Smooth muscle cell (in vitro differentiated cells): ENCODE data around the gene HPS6. TPM values are rescaled to one million over a fixed set of nuclear protein-coding genes. Genes with fewer than 3 reads are reported as not detected.

ENCODE experiments used
- DNase-seq: peaks from one replicate; lab custom pipeline; 2025; ENCODE audit not compliant: unreplicated experiment; lab: John Stamatoyannopoulos, UW
- H2AFZ ChIP-seq: fragments of 200-600 bp; sonication (generic); 2 replicates; pipeline ENCODE4 v1.6.0; 2016; ENCODE audit warnings: antibody characterized with exemption, low read depth, mild to moderate bottlenecking
- H3F3A ChIP-seq: fragments of 200-600 bp; sonication (generic); 2 replicates; pipeline ENCODE4 v1.6.0; 2017; ENCODE audit warnings: antibody characterized with exemption, low read depth
- H3K27ac ChIP-seq: fragments of 200-600 bp; sonication (generic); 2 replicates; pipeline ENCODE4 v1.5.1; 2016; ENCODE audit warnings: low read depth, mild to moderate bottlenecking
- H3K27me3 ChIP-seq: fragments of 200-600 bp; sonication (generic); 2 replicates; pipeline ENCODE4 v1.6.1; 2016; ENCODE audit warnings: low read depth, mild to moderate bottlenecking
- H3K36me3 ChIP-seq: fragments of 200-600 bp; sonication (generic); 2 replicates; pipeline ENCODE4 v1.5.1; 2016; ENCODE audit warnings: low read depth
- H3K4me1 ChIP-seq: fragments of 200-600 bp; sonication (generic); 2 replicates; pipeline ENCODE4 v1.5.1; 2016; ENCODE audit warnings: low read depth
- H3K4me2 ChIP-seq: fragments of 200-600 bp; sonication (generic); 2 replicates; pipeline ENCODE4 v1.6.0; 2016; ENCODE audit warnings: mild to moderate bottlenecking
- H3K4me3 ChIP-seq: fragments of 200-600 bp; sonication (generic); 2 replicates; pipeline ENCODE4 v1.5.1; 2016; ENCODE audit warnings: mild to moderate bottlenecking
- H3K79me2 ChIP-seq: fragments of 200-600 bp; sonication (generic); 2 replicates; pipeline ENCODE4 v1.6.0; 2016; ENCODE audit warnings: low read depth, mild to moderate bottlenecking
- H3K9ac ChIP-seq: fragments of 200-600 bp; sonication (generic); 2 replicates; pipeline ENCODE4 v1.6.0; 2016; ENCODE audit warnings: low read depth
- H3K9me3 ChIP-seq: fragments of 200-600 bp; sonication (generic); replicated peaks from 2 replicates; pipeline ENCODE4 v1.5.1; 2016; ENCODE audit warnings: low read depth
- H4K20me1 ChIP-seq: fragments of 200-600 bp; sonication (generic); 2 replicates; pipeline ENCODE4 v1.6.0; 2016; ENCODE audit warnings: low read depth
- WGBS: methylation state at CpG from one replicate; pipeline ENCODE4 v1.1.7; 2016; ENCODE audit warnings: low lambda C conversion rate; 5-methylcytosine and 5-hydroxymethylcytosine counted together
- polyA plus RNA-seq: library from polyadenylated mRNA; unstranded; fragments of >200 nt; fragmentation: Nextera tagmentation; extraction: Ambion mirVana; gene quantifications from 2 replicates; pipeline ENCODE4 v1.2.1, GENCODE V29; 2016
- total RNA-seq: library from RNA; depleted of rRNA; stranded (reverse); fragments of >200 nt; gene quantifications from 2 replicates; pipeline ENCODE4 v1.2.3, GENCODE V29; 2014
- TF ChIP-seq, protein P1 (sequence below): fragments of 200-600 bp; sonication (generic); IDR thresholded peaks from 2 replicates; pipeline ENCODE4 v1.5.1; 2017; ENCODE audit warnings: borderline replicate concordance, mild to moderate bottlenecking, antibody characterized with exemption; ENCODE audit not compliant: insufficient read depth, poor library complexity, severe bottlenecking

Gene HPS6
- total and polyA plus RNA-seq, 2 experiments from 2014 or later = 11.9 to 14.3 TPM

DNA sequence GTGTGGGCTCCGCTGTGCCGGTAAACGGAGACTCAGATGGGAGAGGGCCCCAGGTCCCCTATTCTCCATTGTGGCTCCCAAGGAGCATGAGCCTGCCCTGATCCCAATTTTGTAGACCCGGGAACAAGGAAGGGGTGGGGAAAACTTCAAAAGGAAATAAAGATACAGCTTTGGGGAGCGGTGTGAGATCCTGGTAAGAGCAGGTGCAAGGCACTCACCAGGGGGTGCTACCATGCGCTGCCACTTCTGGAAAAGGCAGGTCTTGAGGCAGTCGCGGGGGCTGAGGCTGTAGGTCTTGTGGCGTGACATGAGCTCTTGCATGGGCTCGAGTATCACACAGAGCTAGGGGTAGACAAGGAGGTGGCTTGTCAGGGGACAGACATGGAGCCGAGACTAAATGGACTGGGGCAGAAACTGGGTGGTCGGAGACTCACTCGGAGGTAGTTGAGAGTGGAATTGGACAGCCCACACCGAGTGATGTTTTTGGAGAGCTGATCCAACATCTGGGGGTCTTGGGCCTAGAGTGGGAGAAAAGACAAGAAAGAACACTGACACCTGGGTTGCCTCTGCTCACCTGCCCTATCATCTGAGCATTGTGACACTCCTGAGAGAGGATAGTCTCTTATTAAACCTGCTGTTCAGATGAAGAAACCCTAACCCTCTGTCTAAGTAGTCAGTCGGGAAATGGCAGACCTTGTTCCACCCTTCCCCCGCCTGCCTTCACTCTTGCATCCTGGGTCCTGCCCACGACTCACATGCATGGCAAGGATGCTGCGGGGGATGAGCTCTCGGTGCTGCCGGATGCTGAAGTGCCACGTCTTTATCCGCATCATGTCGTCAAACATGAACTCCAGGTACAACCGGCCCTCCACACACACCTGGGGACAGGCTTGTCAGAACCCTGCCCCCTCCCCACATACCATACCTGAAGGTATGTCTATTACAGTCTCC, 44.3 kb downstream of the HPS6 start:
- no peaks in the 10 kb centered on the region for H3K9me3 ChIP-seq
- no peak overlapping the region for H2AFZ ChIP-seq
- no peak overlapping the region for H3K9ac ChIP-seq
- no peak overlapping the region for H3K4me2 ChIP-seq
- peaks cover 31% of the 10 kb centered on the region for H3K79me2 ChIP-seq
- H3K36me3 ChIP-seq = peaks cover 3% of the 10 kb centered on the region
- H4K20me1 ChIP-seq = peaks cover 85% of the 10 kb centered on the region
- TF ChIP-seq, protein P1, sequence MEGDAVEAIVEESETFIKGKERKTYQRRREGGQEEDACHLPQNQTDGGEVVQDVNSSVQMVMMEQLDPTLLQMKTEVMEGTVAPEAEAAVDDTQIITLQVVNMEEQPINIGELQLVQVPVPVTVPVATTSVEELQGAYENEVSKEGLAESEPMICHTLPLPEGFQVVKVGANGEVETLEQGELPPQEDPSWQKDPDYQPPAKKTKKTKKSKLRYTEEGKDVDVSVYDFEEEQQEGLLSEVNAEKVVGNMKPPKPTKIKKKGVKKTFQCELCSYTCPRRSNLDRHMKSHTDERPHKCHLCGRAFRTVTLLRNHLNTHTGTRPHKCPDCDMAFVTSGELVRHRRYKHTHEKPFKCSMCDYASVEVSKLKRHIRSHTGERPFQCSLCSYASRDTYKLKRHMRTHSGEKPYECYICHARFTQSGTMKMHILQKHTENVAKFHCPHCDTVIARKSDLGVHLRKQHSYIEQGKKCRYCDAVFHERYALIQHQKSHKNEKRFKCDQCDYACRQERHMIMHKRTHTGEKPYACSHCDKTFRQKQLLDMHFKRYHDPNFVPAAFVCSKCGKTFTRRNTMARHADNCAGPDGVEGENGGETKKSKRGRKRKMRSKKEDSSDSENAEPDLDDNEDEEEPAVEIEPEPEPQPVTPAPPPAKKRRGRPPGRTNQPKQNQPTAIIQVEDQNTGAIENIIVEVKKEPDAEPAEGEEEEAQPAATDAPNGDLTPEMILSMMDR = no peak
- H3K27me3 ChIP-seq = no peaks in the 10 kb centered on the region
- H3K4me1 ChIP-seq = peaks cover 12% of the 10 kb centered on the region
- H3K4me3 ChIP-seq = no peak overlapping the region
- H3K27ac ChIP-seq = no peak overlapping the region
- DNase-seq = no peak
- WGBS = 97% methylated on average over 24 of the region's 24 CpGs
- no peaks in the 10 kb centered on the region for H3F3A ChIP-seq

GRCh38 chr10:102111276-102111675, 46.1 kb downstream of the HPS6 start:
- Histone ChIP-seq H3K27me3 (no peaks in the 10 kb centered on the region), H3K4me2 (no peak overlapping the region), H3F3A (peaks cover 4% of the 10 kb centered on the region), H3K36me3 (peaks cover 3% of the 10 kb centered on the region), H3K4me3 (no peak overlapping the region), H3K9me3 (no peaks in the 10 kb centered on the region), H3K27ac (no peak overlapping the region), H3K79me2 (peaks cover 49% of the 10 kb centered on the region), H3K4me1 (peaks cover 26% of the 10 kb centered on the region), H2AFZ (no peak overlapping the region), H4K20me1 (peaks cover 92% of the 10 kb centered on the region), H3K9ac (no peak overlapping the region)
- 97% methylated on average over 12 of the region's 12 CpGs for WGBS
- TF ChIP-seq, protein P1 = no peak
- no peak for DNase-seq

GRCh38 chr10:102112210-102112817, 47.2 kb downstream of the HPS6 start:
- peak overlapping the region; percentile 97 for H3K4me2 ChIP-seq
- peaks cover 11% of the 10 kb centered on the region for H3F3A ChIP-seq
- peak overlapping the region; percentile 95 for H3K9ac ChIP-seq
- no peaks in the 10 kb centered on the region for H3K9me3 ChIP-seq
- H3K27ac ChIP-seq = no peak overlapping the region
- H3K79me2 ChIP-seq = peaks cover 60% of the 10 kb centered on the region
- peaks cover 3% of the 10 kb centered on the region for H3K36me3 ChIP-seq
- no peaks in the 10 kb centered on the region for H3K27me3 ChIP-seq
- peak overlapping the region; percentile 90 for H3K4me3 ChIP-seq
- WGBS = 51% methylated on average over 3 of the region's 3 CpGs
- no peak for DNase-seq
- H2AFZ ChIP-seq = no peak overlapping the region
- TF ChIP-seq, protein P1 = peak; percentile 32
- peaks cover 36% of the 10 kb centered on the region for H3K4me1 ChIP-seq
- H4K20me1 ChIP-seq = peaks cover 94% of the 10 kb centered on the region
